PC-9 (cell line): ENCODE results near the gene EDEM2.

Experiments used
- EZH2 ChIP-seq: fragments of 200-600 bp; sonication (generic); IDR thresholded peaks from 2 replicates; pipeline ENCODE4 v1.8.0; 2017; ENCODE audit warnings: antibody characterized with exemption, low read depth
- TF ChIP-seq, protein P1 (sequence below): fragments of 200-600 bp; sonication (generic); conservative IDR thresholded peaks from 2 replicates; pipeline ENCODE4 v1.6.1; 2017; ENCODE audit warnings: mixed run types, antibody characterized with exemption, mild to moderate bottlenecking, moderate library complexity

DNA sequence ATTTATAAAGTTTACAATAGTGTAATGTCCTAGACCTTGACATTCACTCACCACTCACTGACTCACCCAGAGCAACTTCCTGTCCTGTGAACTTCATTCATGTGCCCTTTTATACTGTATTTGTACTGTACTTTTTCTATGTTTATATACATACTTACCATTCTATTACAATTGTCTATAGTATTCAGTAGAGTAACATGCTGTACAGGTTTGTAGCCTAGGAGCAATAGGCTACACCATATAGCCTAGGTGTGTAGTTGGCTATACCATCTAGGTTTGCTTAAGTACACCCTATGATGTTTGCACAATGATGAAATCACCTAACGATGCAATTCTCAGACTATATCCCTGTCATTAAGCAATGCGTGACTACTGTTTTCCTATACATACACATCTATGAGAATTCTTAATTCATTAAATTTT, 17.5 kb downstream of the EDEM2 start:
- TF ChIP-seq, protein P1, sequence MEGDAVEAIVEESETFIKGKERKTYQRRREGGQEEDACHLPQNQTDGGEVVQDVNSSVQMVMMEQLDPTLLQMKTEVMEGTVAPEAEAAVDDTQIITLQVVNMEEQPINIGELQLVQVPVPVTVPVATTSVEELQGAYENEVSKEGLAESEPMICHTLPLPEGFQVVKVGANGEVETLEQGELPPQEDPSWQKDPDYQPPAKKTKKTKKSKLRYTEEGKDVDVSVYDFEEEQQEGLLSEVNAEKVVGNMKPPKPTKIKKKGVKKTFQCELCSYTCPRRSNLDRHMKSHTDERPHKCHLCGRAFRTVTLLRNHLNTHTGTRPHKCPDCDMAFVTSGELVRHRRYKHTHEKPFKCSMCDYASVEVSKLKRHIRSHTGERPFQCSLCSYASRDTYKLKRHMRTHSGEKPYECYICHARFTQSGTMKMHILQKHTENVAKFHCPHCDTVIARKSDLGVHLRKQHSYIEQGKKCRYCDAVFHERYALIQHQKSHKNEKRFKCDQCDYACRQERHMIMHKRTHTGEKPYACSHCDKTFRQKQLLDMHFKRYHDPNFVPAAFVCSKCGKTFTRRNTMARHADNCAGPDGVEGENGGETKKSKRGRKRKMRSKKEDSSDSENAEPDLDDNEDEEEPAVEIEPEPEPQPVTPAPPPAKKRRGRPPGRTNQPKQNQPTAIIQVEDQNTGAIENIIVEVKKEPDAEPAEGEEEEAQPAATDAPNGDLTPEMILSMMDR: no peak
- TF ChIP-seq EZH2: no peak
